Thyroid gland (tissue), 4 donors: ENCODE results near the gene GBGT1.

Source experiments
- CTCF ChIP-seq, 6 experiments: fragments of 200-600 bp in 3 of 6; fragments of 450-650 bp in 3 of 6; sonication (generic) in 3 of 6; IDR thresholded peaks; one replicate each; pipeline ENCODE4 v1.5.1; 2016 to 2019; ENCODE audit warnings: antibody characterized with exemption in 6 of 6, mild to moderate bottlenecking in 2 of 6, inconsistent platforms in 1 of 6, moderate library complexity in 1 of 6
- POLR2A ChIP-seq, 2 donors: fragments of 450-650 bp; IDR thresholded peaks; one replicate each; pipeline ENCODE4 v1.6.1; 2017; ENCODE audit warnings: antibody characterized with exemption in 2 of 2, mild to moderate bottlenecking in 2 of 2, moderate library complexity in 1 of 2

DNA sequence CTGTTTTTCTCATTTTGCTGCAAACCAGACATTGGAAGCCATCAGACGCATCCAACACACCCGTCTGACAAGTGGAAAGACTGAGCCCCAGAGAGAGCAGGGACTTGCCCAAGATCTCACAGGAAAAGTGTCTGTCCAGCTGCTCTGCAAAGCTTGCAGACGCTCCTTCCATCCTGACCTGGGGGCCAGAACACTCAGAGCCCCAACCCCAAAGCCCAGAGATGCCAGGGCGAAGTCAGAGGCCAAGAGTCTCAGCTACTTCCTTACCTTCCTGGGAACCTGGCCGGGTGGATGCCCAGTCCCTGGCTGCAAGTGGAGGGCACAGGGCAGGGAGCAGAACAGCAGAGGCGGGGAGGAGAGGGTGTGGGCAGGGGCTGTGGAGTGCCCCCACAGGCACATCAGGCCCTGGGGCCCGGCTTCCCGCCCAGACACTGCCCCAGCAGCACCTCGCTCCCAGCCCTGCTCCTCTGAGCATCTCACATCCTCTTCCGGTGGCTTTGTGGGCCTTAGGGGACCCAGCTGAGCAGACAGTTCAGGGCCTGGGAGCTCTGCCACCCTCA lies 32.9 kb downstream of the GBGT1 start:
- no peak for TF ChIP-seq POLR2A (IDR thresholded peaks at IDR 0.05)
- TF ChIP-seq CTCF (IDR thresholded peaks at IDR 0.05), result no peak
